HCT116 (cell line): ENCODE measurements around the gene CYP2D6. TPM values are rescaled to one million over a fixed set of nuclear protein-coding genes. Genes with fewer than 3 reads are reported as not detected.
A peak's percentile ranks its signal among the peaks of the same experiment; 100 is the strongest.
"Not testable (repeated sequence)": the region's sequence is repeated elsewhere in the genome, so short reads cannot be mapped to it uniquely, and the experiment has no call there.

Experiments
- ATAC-seq: fragments of 200-7000 bp; cut with Tn5 transposase; 2 replicates; pipeline ENCODE4 v1.9.1; 2020; ENCODE audit warnings: mild to moderate bottlenecking, moderate library complexity
- BruUV-seq: library from RNA; stranded (reverse); fragments of 400-500 nt; replicated peaks from 2 replicates; lab custom pipeline; 2021; lab: Mats Ljungman, UMichigan
- CTCF ChIA-PET: fragments of 300-600 bp; sonication (Branson Sonifier 250); formaldehyde crosslinking; loops from one replicate; lab custom pipeline; 2021; ENCODE audit warnings: antibody characterized with exemption; lab: Charles Lee
- POLR2A ChIA-PET: fragments of 300-600, 350-600 bp; sonication (Branson Sonifier 250); formaldehyde crosslinking; loops from one replicate; lab custom pipeline; 2021; ENCODE audit warnings: antibody characterized with exemption; lab: Charles Lee
- RAD21 ChIA-PET, 2 experiments: fragments of 300-600 bp; sonication (Branson Sonifier 250); formaldehyde crosslinking; loops; one replicate each; lab custom pipeline; 2023; ENCODE audit warnings: low total read pairs in 2 of 2; ENCODE audit not compliant: uncharacterized antibody in 2 of 2, unreplicated experiment in 2 of 2, low non-redundant PET in 1 of 2; lab: Charles Lee
- DNase-seq: peaks from one replicate; pipeline ENCODE4 v3.0.0-alpha.2; 2010; ENCODE audit warnings: low read depth, low spot score
- H2AFZ ChIP-seq: fragments of 200-600 bp; shearing (Covaris generic), sonication (generic); 2 replicates; pipeline ENCODE4 v1.6.1; 2017; ENCODE audit warnings: low read depth, mixed run types, mixed read lengths, antibody characterized with exemption, low read length; ENCODE audit not compliant: poor library complexity, severe bottlenecking
- H3K27ac ChIP-seq: 2 replicates; pipeline ENCODE4 v1.5.1; 2012; ENCODE audit warnings: low read depth, low read length
- H3K27me3 ChIP-seq: fragments of 200-600 bp; sonication (generic); 2 replicates; pipeline ENCODE4 v1.6.1; 2016; ENCODE audit warnings: mixed run types, low read length, mixed read lengths; ENCODE audit not compliant: insufficient read depth
- H3K36me3 ChIP-seq, 2 experiments: fragments of 200-500 bp in 1 of 2; fragments of 200-600 bp in 1 of 2; sonication (Bioruptor generic) in 1 of 2; sonication (generic) in 1 of 2; 2 replicates each; pipeline versions ENCODE4 v1.5.1 to v1.6.1; 2014 to 2016; ENCODE audit warnings: low read length in 2 of 2, inconsistent platforms in 1 of 2, mixed read lengths in 1 of 2, mixed run types in 1 of 2; ENCODE audit not compliant: insufficient read depth in 2 of 2, control insufficient read depth in 1 of 2
- H3K4me1 ChIP-seq, 2 experiments: fragments of 200-600 bp in 1 of 2; sonication (generic) in 1 of 2; 2 replicates each; pipeline versions ENCODE4 v1.5.1 to v1.6.1; 2012 to 2017; ENCODE audit warnings: low read length in 2 of 2, inconsistent platforms in 1 of 2, mild to moderate bottlenecking in 1 of 2, mixed read lengths in 1 of 2, mixed run types in 1 of 2, moderate library complexity in 1 of 2; ENCODE audit not compliant: insufficient read depth in 2 of 2, control insufficient read depth in 1 of 2
- H3K4me2 ChIP-seq: fragments of 200-600 bp; sonication (generic); 2 replicates; pipeline ENCODE4 v1.6.1; 2017; ENCODE audit warnings: mixed run types, low read length, mixed read lengths
- H3K4me3 ChIP-seq, 2 experiments: fragments of 200-600 bp in 1 of 2; sonication (generic) in 1 of 2; replicated peaks in 1 of 2; 2 replicates each; pipeline ENCODE4 v1.5.1; 2011 to 2016; ENCODE audit warnings: low read length in 2 of 2, control low read depth in 1 of 2, low read depth in 1 of 2, mild to moderate bottlenecking in 1 of 2, mixed read lengths in 1 of 2, mixed run types in 1 of 2
- H3K79me2 ChIP-seq: fragments of 200-600 bp; sonication (generic); 2 replicates; pipeline ENCODE4 v1.6.1; 2017; ENCODE audit warnings: mild to moderate bottlenecking, mixed run types, low read length, moderate library complexity, mixed read lengths; ENCODE audit not compliant: insufficient read depth
- H3K9ac ChIP-seq: fragments of 200-600 bp; sonication (generic); 2 replicates; pipeline ENCODE4 v1.6.1; 2016; ENCODE audit warnings: low read length, mixed read lengths
- H3K9me2 ChIP-seq: fragments of 200-600 bp; sonication (generic), shearing (Covaris generic); 2 replicates; pipeline ENCODE4 v1.6.1; 2017; ENCODE audit warnings: mixed run types, mild to moderate bottlenecking, moderate library complexity; ENCODE audit not compliant: insufficient read depth
- H3K9me3 ChIP-seq, 2 experiments: fragments of 200-500 bp in 1 of 2; fragments of 200-600 bp in 1 of 2; sonication (Bioruptor generic) in 1 of 2; sonication (generic) in 1 of 2; 2 replicates each; pipeline ENCODE4 v1.6.1; 2014 to 2017; ENCODE audit warnings: low read length in 2 of 2, mixed read lengths in 2 of 2, inconsistent platforms in 1 of 2, low read depth in 1 of 2, mild to moderate bottlenecking in 1 of 2, mixed run types in 1 of 2, moderate library complexity in 1 of 2; ENCODE audit not compliant: control insufficient read depth in 1 of 2, insufficient read depth in 1 of 2
- H4K20me1 ChIP-seq: fragments of 200-600 bp; sonication (generic), shearing (Covaris generic); 2 replicates; pipeline ENCODE4 v1.6.1; 2017; ENCODE audit warnings: mixed run types, mild to moderate bottlenecking, moderate library complexity; ENCODE audit not compliant: insufficient read depth
- CBX3 ChIP-seq: IDR thresholded peaks from 2 replicates; pipeline ENCODE4 v1.6.1; 2012; ENCODE audit warnings: low read depth
- CTCF ChIP-seq, 3 experiments: fragments of 200-600 bp in 1 of 3; sonication (generic) in 1 of 3; IDR thresholded peaks in 2 of 3; conservative IDR thresholded peaks in 1 of 3; 2 replicates each; pipeline ENCODE4 v1.5.1; 2012 to 2017; ENCODE audit warnings: low read depth in 2 of 3, low read length in 2 of 3, antibody characterized with exemption in 1 of 3, borderline replicate concordance in 1 of 3, control low read depth in 1 of 3, mild to moderate bottlenecking in 1 of 3, mixed read lengths in 1 of 3, mixed run types in 1 of 3, moderate library complexity in 1 of 3; ENCODE audit not compliant: insufficient read depth in 1 of 3
- RAD21 ChIP-seq: IDR thresholded peaks from 2 replicates; pipeline ENCODE4 v1.6.1; 2012; ENCODE audit warnings: low read depth, mild to moderate bottlenecking
- SRF ChIP-seq: IDR thresholded peaks from 2 replicates; pipeline ENCODE4 v1.6.1; 2012; ENCODE audit warnings: low read depth
- ZFX ChIP-seq: fragments of 450-650 bp; IDR thresholded peaks from 2 replicates; pipeline ENCODE4 v1.6.1; 2017
- intact Hi-C: fragments of 100-400 bp; cut with micrococcal nuclease; formaldehyde crosslinking; loops from 2 replicates; pipeline ENCODE4 v1.10.0; 2022
- total RNA-seq: library from RNA; stranded (reverse); gene quantifications from one replicate; pipeline ENCODE4 v1.2.1, GENCODE V29; 2021; ENCODE audit not compliant: unreplicated experiment

CYP2D6 gene
- total RNA-seq, 1 experiment from 2014 or later = 1.9 TPM

GRCh38 chr22:42116848-42117424, 13.7 kb downstream of the CYP2D6 start:
- no peaks in the 10 kb centered on the region for H4K20me1 ChIP-seq
- ATAC-seq (peak; percentile 59; the same call in 1 of the 2 replicates), DNase-seq (no peak)
- ChIA-PET CTCF (interaction anchor here (1.3 kb wide), 1 partner anchor 26 kb away, joined by 4 read pairs; the partner anchor contains the start of gene NDUFA6), POLR2A (no interaction called here), RAD21 (no interaction called here)
- H3K4me3 ChIP-seq = no peak overlapping the region
- H3K27me3 ChIP-seq = no peaks in the 10 kb centered on the region
- peaks cover 8 to 12% of the 10 kb centered on the region in 2 experiments; a peak in 2 of 4 replicates for H3K9me3 ChIP-seq
- no peaks in the 10 kb centered on the region for H3K4me1 ChIP-seq
- H3K27ac ChIP-seq = no peak overlapping the region
- H3K79me2 ChIP-seq = no peaks in the 10 kb centered on the region
- no peaks in the 10 kb centered on the region; a peak in 1 of 4 replicates for H3K36me3 ChIP-seq
- H3K9ac ChIP-seq = no peak overlapping the region
- H3K4me2 ChIP-seq = no peak overlapping the region
- intact Hi-C loops = no loop called here
- no peak overlapping the region for H2AFZ ChIP-seq
- BruUV-seq = no TSS peak
- no peak for TF ChIP-seq ZFX
- peak in 2 of 3 experiments; percentile 3 to 16; a peak in 2 of 6 replicates for TF ChIP-seq CTCF (IDR thresholded peaks at IDR 0.05 in 2 of 3, conservative IDR thresholded peaks at IDR 0.05 in 1 of 3; ENCODE audit: borderline replicate concordance in 1 of 3, insufficient read depth in 1 of 3, low read depth in 2 of 3, low read length in 2 of 3)
- TF ChIP-seq SRF = no peak
- 0 out of 2 replicates have a peak, but pooled peaks have one; percentile 24 for TF ChIP-seq RAD21
- no peaks in the 10 kb centered on the region for H3K9me2 ChIP-seq

- H3K4me2 ChIP-seq, CTCF ChIA-PET, POLR2A ChIA-PET, RAD21 ChIA-PET, DNase-seq, H3K79me2 ChIP-seq, H3K27me3 ChIP-seq, H4K20me1 ChIP-seq, H2AFZ ChIP-seq, H3K27ac ChIP-seq, H3K9me2 ChIP-seq, H3K4me3 ChIP-seq, H3K9ac ChIP-seq, H3K36me3 ChIP-seq, BruUV-seq, H3K4me1 ChIP-seq, intact Hi-C loops, ATAC-seq: not testable (repeated sequence)
- H3K9me3 ChIP-seq = peaks cover 8 to 12% of the 10 kb centered on the region in 2 experiments; a peak in 2 of 4 replicates
- TF ChIP-seq CBX3 = 0 out of 2 replicates have a peak, but pooled peaks have one; percentile 20
These were observed 15.2 kb downstream of the CYP2D6 start for GRCh38 chr22:42115420-42115830.
